Psoas muscle (tissue), 8 donors: ENCODE results near the gene APOL1. TPM values are rescaled to one million over a fixed set of nuclear protein-coding genes. Genes with fewer than 3 reads are reported as not detected.

Experiments
- ATAC-seq, 4 donors: fragments of 200-7000 bp; cut with Tn5 transposase; one replicate each; pipeline ENCODE4 v1.9.1; 2020; ENCODE audit warnings: moderate library complexity in 3 of 4, mild to moderate bottlenecking in 2 of 4
- DNase-seq, 2 donors: peaks; one replicate each; pipeline ENCODE4 v3.0.0-alpha.2; 2020
- H3K27ac ChIP-seq: fragments of 200-600 bp; one replicate; pipeline ENCODE4 v1.8.0; 2022
- H3K27me3 ChIP-seq, 3 donors: fragments of 200-600 bp in 1 of 3; one replicate each; pipeline versions ENCODE4 v1.6.1 to v1.8.0; 2013 to 2022; ENCODE audit warnings: low read length in 2 of 3, mild to moderate bottlenecking in 2 of 3, moderate library complexity in 1 of 3; ENCODE audit not compliant: insufficient read depth in 3 of 3
- H3K36me3 ChIP-seq, 2 donors: fragments of 200-600 bp in 1 of 2; one replicate each; pipeline versions ENCODE4 v1.6.1 to v1.8.0; 2013 to 2022; ENCODE audit warnings: low read depth in 1 of 2, mild to moderate bottlenecking in 1 of 2, moderate library complexity in 1 of 2; ENCODE audit not compliant: insufficient read depth in 1 of 2
- H3K4me1 ChIP-seq: fragments of 200-600 bp; one replicate; pipeline ENCODE4 v1.8.0; 2022
- H3K4me3 ChIP-seq: fragments of 200-600 bp; one replicate; pipeline ENCODE4 v1.8.0; 2022; ENCODE audit warnings: mild to moderate bottlenecking
- H3K9me3 ChIP-seq: fragments of 200-600 bp; one replicate; pipeline ENCODE4 v1.8.0; 2022
- CTCF ChIP-seq: fragments of 200-600 bp; IDR thresholded peaks from one replicate; pipeline ENCODE4 v1.8.0; 2022; ENCODE audit warnings: antibody characterized with exemption
- whole genome bisulfite sequencing, 3 donors: extraction: QIAGEN DNeasy Blood & Tissue Kit; methylation state at CpG; one replicate each; pipeline versions ENCODE4 v1.1.6 to v1.1.7; 2013; 5-methylcytosine and 5-hydroxymethylcytosine counted together
- intact Hi-C, 2 donors: fragments of 100-400 bp; cut with DNase I; formaldehyde crosslinking; loops; one replicate each; pipeline versions ENCODE4 v1.11.0 to v1.14.2; 2022
- polyA plus RNA-seq, 3 donors: library from polyadenylated mRNA; stranded (reverse); fragments of 200-250 nt; gene quantifications; one replicate each; pipeline ENCODE4 v1.2.3, GENCODE V29; 2013
- total RNA-seq, 4 donors: library from RNA; stranded (reverse); fragmentation: NEBNext Ultra II Directional in 2 of 4; extraction: Animal tissue kit (Norgen Biotek cat#: 25700) in 2 of 4; gene quantifications; one replicate each; pipeline versions ENCODE4 v1.2.1 to v1.2.4, GENCODE V29; 2021 to 2023
- donor health status: healthy with polysubstance abuse.
- donor health status: DM: no; HTN: no; CAD: no; lungs with moderate emphysema.
- donor health status: Bipolar disorder and iron deficiency.
- donor health status: healthy.
- donor health status: DM: yes; HTN: yes; CAD: no.
- donor health status: DM: no; HTN: no; CAD: no.
- donor health status: DM: no; HTN: no; CAD: no.
- donor health status: DM: yes; HTN: yes; CAD: no.

The APOL1 gene
- total and polyA plus RNA-seq, 7 donors = 5.3 to 16.3 (median 6.0) TPM

- DNase-seq (no peak), ATAC-seq (no peak)
- H3K4me1 ChIP-seq = peaks cover 29% of the 10 kb centered on the region
- 86 to 88% (median 88%) methylated on average over 7 of the region's 7 CpGs for WGBS, 3 donors
- H3K27me3 ChIP-seq = no peaks in the 10 kb centered on the region
- H3K27ac ChIP-seq = no peak overlapping the region
- intact Hi-C loops = no loop called here
- H3K4me3 ChIP-seq = no peak overlapping the region
- no peak for TF ChIP-seq CTCF
- no peaks in the 10 kb centered on the region for H3K9me3 ChIP-seq
- peaks cover 3 to 62% of the 10 kb centered on the region in 2 donors for H3K36me3 ChIP-seq
Observed at GRCh38 chr22:36233796-36234195, 19.1 kb upstream of the APOL1 start.

GRCh38 chr22:36234213-36234612, 18.7 kb upstream of the APOL1 start:
- intact Hi-C loops = no loop called here
- TF ChIP-seq CTCF = no peak
- no peak for ATAC-seq
- no peak for DNase-seq
- no peak overlapping the region for H3K4me3 ChIP-seq
- WGBS, 3 donors = 29 to 35% (median 32%) methylated on average over 2 of the region's 2 CpGs
- peaks cover 3 to 58% of the 10 kb centered on the region in 2 donors for H3K36me3 ChIP-seq
- H3K27me3 ChIP-seq = no peaks in the 10 kb centered on the region
- no peaks in the 10 kb centered on the region for H3K9me3 ChIP-seq
- H3K4me1 ChIP-seq = peaks cover 29% of the 10 kb centered on the region
- H3K27ac ChIP-seq = no peak overlapping the region

DNA sequence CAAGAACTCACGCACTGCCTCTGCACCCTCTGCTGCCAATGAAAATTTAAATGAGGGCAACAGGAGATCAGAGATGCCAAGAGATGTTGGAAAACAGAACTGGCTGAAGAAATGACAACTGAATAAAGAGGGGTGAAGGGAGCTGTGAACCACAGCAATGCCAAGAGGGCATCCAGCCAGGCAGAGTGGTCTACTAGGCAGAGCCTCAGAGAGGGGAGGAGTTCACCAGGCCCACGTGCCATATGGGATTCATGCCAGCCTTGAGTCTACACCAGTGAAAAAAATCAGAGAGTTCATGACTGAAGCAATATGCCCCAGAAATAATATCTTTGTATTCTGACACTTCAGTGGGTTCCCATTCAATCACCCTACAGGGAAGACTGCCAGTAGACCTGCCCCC, 18.0 kb upstream of the APOL1 start:
- no peak for DNase-seq
- peaks cover 3 to 51% of the 10 kb centered on the region in 2 donors for H3K36me3 ChIP-seq
- H3K4me3 ChIP-seq = peak overlapping the region; percentile 0
- H3K27me3 ChIP-seq = no peaks in the 10 kb centered on the region
- ATAC-seq = no peak
- intact Hi-C loops = loop anchor here in 1 of 2 donors (5.0 kb wide), 1 partner anchor 38 kb away; no protein-coding TSS in a partner anchor
- peaks cover 34% of the 10 kb centered on the region for H3K4me1 ChIP-seq
- H3K27ac ChIP-seq = no peak overlapping the region
- no peak for TF ChIP-seq CTCF
- 33 to 50% (median 36%) methylated on average over 2 of the region's 2 CpGs for WGBS, 3 donors
- no peaks in the 10 kb centered on the region for H3K9me3 ChIP-seq

DNA sequence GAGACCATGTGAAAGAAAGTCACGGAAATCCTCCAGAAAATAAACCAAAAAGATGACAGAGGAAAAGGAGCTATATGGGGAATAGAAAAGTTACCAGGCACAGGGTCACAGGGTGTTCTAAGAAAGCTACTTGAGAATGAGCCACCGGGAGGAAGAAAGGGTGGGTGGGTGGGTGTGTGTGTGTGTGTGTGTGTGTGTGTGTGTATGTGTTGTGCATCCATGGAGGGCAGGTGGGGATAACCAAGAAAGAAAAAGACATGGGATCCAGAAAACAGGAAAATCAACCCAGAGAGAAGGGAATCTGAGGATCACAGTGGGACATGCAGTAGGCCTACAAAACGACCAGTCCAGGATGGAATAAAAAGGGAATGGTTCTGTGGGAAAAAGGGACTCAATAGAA, 17.3 kb upstream of the APOL1 start:
- DNase-seq = no peak
- Histone ChIP-seq H3K9me3 (no peaks in the 10 kb centered on the region), H3K27me3 (no peaks in the 10 kb centered on the region), H3K27ac (no peak overlapping the region), H3K36me3 (peaks cover 3 to 45% of the 10 kb centered on the region in 2 donors), H3K4me1 (peaks cover 36% of the 10 kb centered on the region), H3K4me3 (peak overlapping the region; percentile 75)
- WGBS, 3 donors = 51 to 81% (median 63%) methylated on average over 3 of the region's 3 CpGs
- no peak for TF ChIP-seq CTCF
- ATAC-seq = no peak
- intact Hi-C loops = loop anchor here in 1 of 2 donors (5.0 kb wide), 1 partner anchor 38 kb away; no protein-coding TSS in a partner anchor
